ENCODE results near the gene RAB11FIP4. TPM values are rescaled to one million over a fixed set of nuclear protein-coding genes. Genes with fewer than 3 reads are reported as not detected.

The RAB11FIP4 gene
- total and polyA plus RNA-seq, 2 of the 8 experiments (the other 6 are each of a cell fraction or from before 2014, with no cell fraction given), result 21.7 to 53.2 TPM

DNA sequence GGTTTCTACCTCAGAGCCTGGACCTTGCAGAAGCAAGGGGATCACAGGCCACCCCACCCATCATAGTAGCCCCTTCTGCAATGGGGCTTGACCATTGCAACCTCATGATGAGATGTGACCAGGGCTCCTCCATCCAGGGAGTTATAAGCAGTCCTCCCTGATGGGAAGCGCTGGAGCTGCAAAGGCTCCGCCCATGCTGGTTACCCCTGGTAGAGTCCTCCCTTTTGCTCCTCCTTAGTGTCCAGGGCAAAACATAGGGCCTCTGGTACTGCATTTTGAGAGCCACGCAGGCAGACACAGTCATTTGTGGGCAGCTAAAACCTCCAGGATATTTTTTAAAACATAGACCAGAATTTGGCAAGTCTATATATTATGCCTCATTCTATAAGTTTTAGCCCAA lies 161.1 kb downstream of the RAB11FIP4 start:
- H3K56ac ChIP-seq (replicated peaks; ENCODE audit: insufficient read length, low read depth, low read length), result no peak overlapping the region
- no peak overlapping the region for H3K4me3 ChIP-seq (ENCODE audit: extremely low read depth in 1 of 4, insufficient read depth in 2 of 4, low read depth in 3 of 4, low read length in 4 of 4)
- peaks cover 0 to 34% (median 13%) of the 10 kb centered on the region in 4 experiments; a peak in 6 of 7 replicates for H3K27me3 ChIP-seq (replicated peaks in 1 of 4; ENCODE audit: control insufficient read depth in 3 of 4, extremely low read depth in 1 of 4, insufficient read depth in 3 of 4, low read length in 3 of 4)
- POLR2A ChIA-PET (ENCODE audit: partially characterized antibody), result interaction anchor here (0.7 kb wide), 1 partner anchor 307 kb away, joined by 3 read pairs; no protein-coding TSS in a partner anchor
- WGBS, 2 experiments (ENCODE audit: extremely low coverage in 1 of 2, insufficient coverage in 1 of 2, insufficient read length in 1 of 2, insufficient replicate concordance in 2 of 2, low coverage in 1 of 2, low lambda C conversion rate in 2 of 2, missing lambda C conversion rate in 1 of 2), result 95% methylated on average over 3 of the region's 3 CpGs; no CpG with 5 or more reads in 1 of the 2 experiments
- H3K4ac ChIP-seq (replicated peaks; ENCODE audit: insufficient read length, low read depth, low read length), result no peak overlapping the region
- H3K79me1 ChIP-seq (ENCODE audit: low read depth, low read length), result no peaks in the 10 kb centered on the region
- FAIRE-seq, result no peak
- no peak overlapping the region for H3K18ac ChIP-seq (ENCODE audit: extremely low read depth, low read length)
- no peak overlapping the region for H3K14ac ChIP-seq (ENCODE audit: insufficient read length)
- H4K8ac ChIP-seq (ENCODE audit: extremely low read depth, insufficient read depth, low read length), result no peak overlapping the region; the same call in 1 of the 2 replicates
- H3K9ac ChIP-seq (replicated peaks in 1 of 4; ENCODE audit: extremely low read depth in 1 of 4, low read depth in 3 of 4, low read length in 3 of 4), result no peak overlapping the region
- 0 out of 7 replicates have a peak, but pooled peaks cover 0 to 2% (median 0%) of the 10 kb centered on the region in 4 experiments for H3K4me1 ChIP-seq (replicated peaks in 1 of 4; ENCODE audit: control insufficient read depth in 3 of 4, insufficient read depth in 4 of 4, low read length in 3 of 4)
- no peak overlapping the region for H2BK120ac ChIP-seq (replicated peaks; ENCODE audit: low read depth, low read length)
- CTCF ChIA-PET (ENCODE audit: partially characterized antibody), result interaction anchor here (0.6 to 2.7 kb wide), 4 partner anchors 141 to 526 kb away, joined by 3 to 8 read pairs (median 3); no protein-coding TSS in a partner anchor
- no peak overlapping the region for H3K27ac ChIP-seq (ENCODE audit: low read depth, low read length)
- no peak overlapping the region for H2BK12ac ChIP-seq (ENCODE audit: low read depth, low read length)
- no peaks in the 10 kb centered on the region for H4K20me1 ChIP-seq (replicated peaks in 1 of 2; ENCODE audit: control insufficient read depth in 1 of 2, insufficient read depth in 2 of 2, low read length in 2 of 2)
- no peak overlapping the region for H2BK5ac ChIP-seq (ENCODE audit: low read depth, low read length)
- no peak overlapping the region for H2AFZ ChIP-seq (ENCODE audit: low read length)
- no peak overlapping the region for H4K5ac ChIP-seq (ENCODE audit: insufficient read length, low read depth, low read length)
- no peak overlapping the region for H3K23ac ChIP-seq (ENCODE audit: insufficient read length)
- no peak overlapping the region for H2BK20ac ChIP-seq (ENCODE audit: low read length)
- no peak overlapping the region for H4K91ac ChIP-seq (replicated peaks; ENCODE audit: insufficient read length, low read length)
- no peaks in the 10 kb centered on the region for H3K79me2 ChIP-seq (ENCODE audit: control insufficient read depth in 1 of 2, insufficient read depth in 2 of 2, low read length in 2 of 2)
- H2BK15ac ChIP-seq (ENCODE audit: low read length), result no peak overlapping the region
- H3K23me2 ChIP-seq (ENCODE audit: low read depth, low read length), result peaks cover 9% of the 10 kb centered on the region; the same call in 1 of the 2 replicates
- no peaks in the 10 kb centered on the region for H3K9me3 ChIP-seq (ENCODE audit: insufficient read depth in 2 of 2, low read depth in 1 of 2, low read length in 1 of 2)
- no peaks in the 10 kb centered on the region; a peak in 1 of 8 replicates for H3K36me3 ChIP-seq (ENCODE audit: control insufficient read depth in 2 of 4, insufficient read depth in 4 of 4, low read length in 3 of 4)
- no peak overlapping the region for H2AK5ac ChIP-seq (ENCODE audit: low read depth, low read length)
- H3K4me2 ChIP-seq (ENCODE audit: insufficient read depth in 1 of 2, low read depth in 2 of 2, low read length in 2 of 2), result no peak overlapping the region
- DNase-seq (ENCODE audit: low read depth in 1 of 2, low spot score in 2 of 2), result no peak
- TF ChIP-seq SUZ12 (IDR thresholded peaks at IDR 0.05; ENCODE audit: low read length) (no peak), RNF2 (IDR thresholded peaks at IDR 0.05; ENCODE audit: borderline replicate concordance, low read depth, low read length, missing control alignments, poor library complexity, severe bottlenecking) (no peak), CBX5 (IDR thresholded peaks at IDR 0.05; ENCODE audit: low read depth, low read length) (no peak), GTF2F1 (IDR thresholded peaks at IDR 0.05; ENCODE audit: borderline replicate concordance, low read depth, low read length) (no peak), SP1 (IDR thresholded peaks at IDR 0.05; ENCODE audit: low read depth, low read length) (no peak), GABPA (IDR thresholded peaks at IDR 0.05; ENCODE audit: borderline replicate concordance, insufficient read depth, low read length) (no peak), POU5F1 (IDR thresholded peaks at IDR 0.05; ENCODE audit: low read depth, low read length) (no peak), FOSL1 (IDR thresholded peaks at IDR 0.05; ENCODE audit: insufficient read depth, low read depth, low read length) (no peak), TCF12 (IDR thresholded peaks at IDR 0.05; ENCODE audit: low read depth, low read length) (no peak), TEAD4 (IDR thresholded peaks at IDR 0.05; ENCODE audit: low read depth, low read length) (no peak), SIX5 (IDR thresholded peaks at IDR 0.05; ENCODE audit: low read depth, low read length) (no peak)
- TF ChIP-seq, protein P1, sequence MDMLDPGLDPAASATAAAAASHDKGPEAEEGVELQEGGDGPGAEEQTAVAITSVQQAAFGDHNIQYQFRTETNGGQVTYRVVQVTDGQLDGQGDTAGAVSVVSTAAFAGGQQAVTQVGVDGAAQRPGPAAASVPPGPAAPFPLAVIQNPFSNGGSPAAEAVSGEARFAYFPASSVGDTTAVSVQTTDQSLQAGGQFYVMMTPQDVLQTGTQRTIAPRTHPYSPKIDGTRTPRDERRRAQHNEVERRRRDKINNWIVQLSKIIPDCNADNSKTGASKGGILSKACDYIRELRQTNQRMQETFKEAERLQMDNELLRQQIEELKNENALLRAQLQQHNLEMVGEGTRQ (IDR thresholded peaks at IDR 0.05; ENCODE audit: low read length), result no peak
- TF ChIP-seq, protein P2, sequence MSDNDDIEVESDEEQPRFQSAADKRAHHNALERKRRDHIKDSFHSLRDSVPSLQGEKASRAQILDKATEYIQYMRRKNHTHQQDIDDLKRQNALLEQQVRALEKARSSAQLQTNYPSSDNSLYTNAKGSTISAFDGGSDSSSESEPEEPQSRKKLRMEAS (IDR thresholded peaks at IDR 0.05), result no peak
